PFSK-1 (cell line): Measurements from ENCODE around the gene EML1.

Experiments used
- POLR2AphosphoS5 ChIP-seq: IDR thresholded peaks from 2 replicates; pipeline ENCODE4 v1.6.1; 2012; ENCODE audit warnings: low read depth, mild to moderate bottlenecking, control low read depth, low read length, moderate library complexity
- TAF1 ChIP-seq: IDR thresholded peaks from 2 replicates; pipeline ENCODE4 v1.6.1; 2012; ENCODE audit warnings: low read length, control low read depth, borderline replicate concordance; ENCODE audit not compliant: insufficient read depth

- no peak for TF ChIP-seq TAF1
- TF ChIP-seq POLR2AphosphoS5 = no peak
These were observed 61.6 kb downstream of the EML1 start for GRCh38 chr14:99854831-99855230.
